Measurements from ENCODE around the gene FSHR. TPM values are rescaled to one million over a fixed set of nuclear protein-coding genes. Genes with fewer than 3 reads are reported as not detected.

FSHR gene
- total RNA-seq, 1 donor: under 0.01 TPM

DNA sequence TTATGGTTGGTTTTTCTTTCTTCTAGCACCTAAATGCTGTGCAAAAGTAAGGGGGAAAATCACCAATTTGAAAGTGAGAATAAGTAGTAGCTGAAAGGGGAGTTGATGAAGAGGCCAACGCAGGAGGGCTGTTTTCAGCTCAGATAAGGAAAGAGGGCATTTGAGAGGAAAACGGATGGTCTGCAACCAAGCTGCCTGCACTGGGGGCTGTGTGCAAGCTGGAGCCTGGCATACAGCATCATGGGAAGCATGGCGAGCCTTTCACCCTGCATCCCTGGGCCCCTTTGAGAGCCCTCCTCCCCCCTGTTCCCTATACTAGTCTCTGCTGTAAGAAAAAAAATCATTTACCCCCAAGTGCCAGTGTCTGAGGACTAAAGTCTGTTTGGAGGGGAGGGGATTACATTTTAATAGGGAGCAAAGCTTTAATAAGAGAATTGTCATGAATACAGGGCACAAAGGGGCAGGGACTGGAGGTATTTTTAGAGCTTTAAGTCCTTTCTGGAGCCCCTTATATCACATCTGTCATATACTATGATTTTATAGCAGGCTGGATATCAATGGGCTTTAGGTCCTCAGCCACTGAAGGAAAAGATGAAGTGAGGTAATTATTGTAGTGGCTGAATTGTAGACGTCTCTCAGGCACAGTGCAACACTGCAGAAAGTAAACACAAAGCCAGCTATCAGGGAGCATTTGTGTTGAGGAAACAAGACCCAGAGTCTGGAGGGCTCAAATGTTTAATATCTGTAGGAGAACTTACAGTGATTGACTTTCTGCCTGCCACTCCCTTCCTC is 120.7 kb downstream of the FSHR start:
- no peak for DNase-seq (ENCODE audit: low read depth in 2 of 3, low spot score in 2 of 3)

DNA sequence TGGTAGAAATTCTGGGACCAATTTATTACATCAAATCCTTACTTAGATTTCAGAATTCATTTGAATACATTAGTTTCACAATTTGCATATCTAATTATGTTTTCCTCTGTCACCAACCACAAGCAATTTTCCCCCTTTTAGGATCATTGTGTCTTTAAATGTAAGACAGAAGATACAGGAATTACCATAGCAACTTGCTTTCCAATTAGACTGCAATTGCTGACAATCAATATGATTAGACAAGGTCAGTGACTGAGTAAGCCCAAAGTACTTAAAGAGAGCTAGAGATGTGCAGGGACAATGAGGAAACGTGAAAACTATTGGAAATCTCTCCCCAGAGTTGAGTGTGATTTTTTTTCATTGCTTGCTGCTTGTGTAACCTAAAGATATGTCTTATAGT is 121.4 kb downstream of the FSHR start:
- DNase-seq (ENCODE audit: low read depth in 2 of 3, low spot score in 2 of 3): no peak

DNA sequence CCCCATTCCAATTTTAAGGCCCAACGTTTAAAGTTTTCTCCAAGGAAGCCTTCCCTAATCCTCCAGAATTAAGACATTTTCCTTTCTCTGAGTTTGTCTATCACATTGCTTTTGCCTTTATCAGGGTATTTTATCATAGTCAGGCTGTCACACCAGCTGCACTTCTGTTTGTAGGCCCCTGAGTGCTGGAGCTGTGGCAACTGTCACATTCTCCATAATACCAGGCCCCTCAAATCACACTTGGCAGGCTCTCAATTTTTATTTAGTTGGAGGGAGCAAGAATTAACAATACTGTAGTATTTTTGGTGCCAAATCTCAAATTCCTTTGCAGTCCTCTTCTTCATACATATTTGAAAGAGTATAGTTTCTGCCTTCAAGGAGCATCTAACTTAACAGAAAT is 122.2 kb downstream of the FSHR start:
- DNase-seq (ENCODE audit: low read depth in 2 of 3, low spot score in 2 of 3): no peak

DNA sequence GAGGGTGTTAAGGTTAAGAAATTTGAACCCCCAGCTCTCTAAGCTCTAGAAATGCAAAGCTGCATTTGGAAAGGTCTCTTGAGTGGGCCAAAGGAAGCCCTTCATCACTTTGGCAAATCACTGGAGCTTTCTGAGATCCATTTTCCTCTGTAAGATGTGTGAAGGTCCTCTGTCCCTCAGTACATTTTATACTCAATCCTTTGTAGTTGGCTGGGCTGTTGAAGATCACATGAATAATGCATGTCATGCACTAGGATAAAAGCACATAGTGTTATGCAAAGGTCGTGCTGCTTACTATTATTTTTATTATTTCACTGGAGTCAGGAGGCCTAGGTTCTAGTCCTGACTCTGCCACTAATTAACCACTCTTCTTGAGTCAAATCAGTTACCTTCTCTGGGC is 124.9 kb downstream of the FSHR start:
- DNase-seq (ENCODE audit: low read depth in 2 of 3, low spot score in 2 of 3): no peak

DNA sequence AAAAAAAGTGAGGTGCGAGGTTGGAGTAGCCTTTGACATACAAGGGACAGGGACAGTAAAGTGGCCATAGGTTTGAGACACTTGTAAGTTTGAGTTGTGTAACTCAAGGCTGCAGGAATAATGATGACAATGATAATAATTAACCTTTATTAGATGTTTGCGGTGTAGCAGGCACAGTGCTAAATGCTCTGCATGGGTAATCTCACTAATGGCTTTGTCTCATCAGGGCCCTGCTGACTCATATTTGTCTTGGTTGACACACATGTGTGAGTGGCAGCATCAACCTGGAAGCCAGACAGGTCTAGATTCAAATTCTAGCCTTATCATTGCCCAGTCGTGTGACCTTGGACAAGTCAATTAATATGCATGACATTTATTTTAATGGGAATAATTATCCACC is 126.2 kb downstream of the FSHR start:
- DNase-seq (ENCODE audit: low read depth in 2 of 3, low spot score in 2 of 3): no peak

DNA sequence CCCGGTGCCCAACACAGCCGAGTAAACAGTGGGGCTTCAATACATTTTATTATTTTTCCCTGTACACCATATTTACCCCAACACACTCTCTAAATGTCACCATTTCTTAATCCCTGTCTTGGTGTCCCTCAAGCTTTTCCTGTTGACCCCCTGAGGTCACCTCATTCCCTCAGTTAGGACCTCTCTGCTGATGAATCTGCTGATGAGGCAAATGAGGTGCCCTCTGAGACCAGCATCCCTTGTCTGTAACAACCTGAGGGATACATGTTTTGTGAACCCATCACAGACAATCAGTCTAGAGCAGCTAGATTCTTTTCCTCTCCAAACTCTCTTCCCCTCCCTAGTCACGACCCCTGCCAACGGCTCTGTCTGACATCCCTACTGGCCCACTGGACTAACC is 127.6 kb downstream of the FSHR start:
- no peak for DNase-seq (ENCODE audit: low read depth in 2 of 3, low spot score in 2 of 3)

DNA sequence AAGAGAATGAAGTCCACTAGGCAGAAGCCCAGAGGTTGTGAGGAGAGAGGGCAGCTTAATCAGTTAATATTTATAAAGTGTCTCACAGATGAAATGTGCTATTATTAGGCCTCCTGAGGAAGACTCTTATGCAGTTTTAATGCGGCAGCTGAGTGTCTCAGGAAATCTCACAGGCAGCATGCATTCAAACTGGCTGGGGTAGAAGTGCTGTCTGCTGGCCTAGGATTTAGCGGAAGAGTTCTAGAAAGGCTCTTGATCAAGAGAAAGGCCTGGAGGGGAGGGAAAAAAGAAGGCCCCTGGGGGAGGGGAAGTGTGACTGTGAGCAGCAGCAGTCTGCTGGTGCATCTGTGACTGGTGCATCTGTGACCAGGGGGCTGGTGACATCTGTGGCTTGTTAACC is 133.0 kb downstream of the FSHR start:
- DNase-seq (ENCODE audit: low read depth in 2 of 3, low spot score in 2 of 3): no peak

DNA sequence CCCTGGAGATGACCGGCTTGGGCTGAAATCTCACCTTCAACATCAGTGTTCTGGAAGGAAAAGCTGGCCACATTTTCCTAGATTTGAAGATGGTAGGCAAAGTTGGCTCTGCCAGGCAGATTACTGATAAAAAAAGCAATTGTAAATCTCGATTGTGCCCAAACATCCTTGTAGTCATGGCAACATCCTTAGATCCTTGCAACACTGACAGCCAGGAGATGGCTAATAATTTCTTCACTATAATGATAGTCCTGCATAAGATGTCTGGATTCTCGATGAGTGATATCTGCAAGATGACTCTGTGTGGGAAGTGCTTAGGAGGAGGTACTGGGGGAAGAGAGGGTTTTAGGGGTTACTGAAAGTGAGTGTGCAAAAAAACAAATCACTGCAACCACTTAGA is 149.1 kb downstream of the FSHR start:
- DNase-seq (ENCODE audit: low read depth in 2 of 3, low spot score in 2 of 3): no peak

DNA sequence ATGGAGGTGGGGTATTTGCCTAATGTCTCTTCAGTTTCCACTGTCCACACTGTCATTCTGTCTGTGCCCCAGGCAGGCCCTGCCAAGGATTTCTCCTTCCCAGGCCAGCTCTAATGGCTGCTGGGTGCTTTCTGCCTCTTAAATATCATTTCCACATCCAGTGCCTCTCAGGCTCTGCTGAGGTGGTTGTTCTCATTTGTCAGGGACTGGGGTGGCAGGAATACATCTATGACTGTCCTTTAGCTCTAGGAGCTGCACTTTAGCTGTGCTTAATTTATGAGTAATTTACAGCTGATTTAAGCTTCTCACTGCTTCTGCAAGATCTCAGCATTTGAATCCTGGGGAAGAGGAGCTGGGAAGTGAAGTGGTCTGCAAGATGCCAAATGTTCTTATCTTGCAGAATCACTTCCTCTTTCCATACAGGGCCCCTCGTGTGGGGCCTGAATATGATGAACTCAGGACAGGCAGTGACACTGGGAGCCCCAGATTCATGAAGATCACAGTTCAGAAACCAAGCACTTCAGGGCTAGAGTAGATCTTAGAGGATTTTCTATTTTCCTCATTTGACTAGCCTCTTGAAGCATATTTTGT is 150.2 kb downstream of the FSHR start:
- DNase-seq (ENCODE audit: low read depth in 2 of 3, low spot score in 2 of 3): no peak

DNA sequence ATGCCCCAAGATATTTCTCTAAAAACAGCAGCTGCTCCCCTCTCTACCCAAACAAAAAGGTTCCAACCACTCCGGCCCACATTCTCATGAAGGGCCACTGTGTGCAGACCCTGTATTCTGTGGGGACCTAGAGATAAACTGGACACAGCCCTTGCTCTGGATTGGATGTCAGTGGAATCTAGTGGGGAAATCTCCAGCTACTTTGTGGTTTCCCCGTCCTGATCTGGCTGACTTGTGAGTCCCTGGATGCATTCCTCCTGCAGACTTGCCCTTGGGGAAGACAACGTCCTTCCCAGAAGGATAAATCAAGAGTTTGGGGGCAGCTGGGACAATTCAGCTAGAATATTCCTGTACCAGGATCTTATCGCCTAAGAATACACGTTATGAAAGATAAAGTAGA is 151.1 kb downstream of the FSHR start:
- DNase-seq (ENCODE audit: low read depth in 2 of 3, low spot score in 2 of 3): no peak

DNA sequence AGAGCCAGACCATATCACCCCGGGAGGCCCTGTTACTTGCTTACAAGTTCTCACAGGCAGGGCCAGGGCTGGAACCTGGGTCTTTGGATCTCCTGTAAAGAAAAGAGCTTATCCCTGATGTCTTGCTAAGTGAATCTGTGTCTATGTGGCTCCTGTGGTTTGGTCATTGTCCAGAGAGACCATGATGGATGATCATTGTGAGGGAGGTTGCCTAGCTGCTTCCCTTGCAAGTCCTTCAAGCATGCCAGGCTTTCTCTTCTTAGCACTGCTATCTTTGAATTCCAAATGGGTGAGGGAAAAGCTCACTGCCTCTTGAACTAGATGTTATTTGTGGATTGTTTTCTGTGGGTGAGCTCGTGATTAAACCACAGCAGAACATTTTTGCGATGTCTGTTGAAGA is 151.6 kb downstream of the FSHR start:
- no peak for DNase-seq (ENCODE audit: low read depth in 2 of 3, low spot score in 2 of 3)

DNA sequence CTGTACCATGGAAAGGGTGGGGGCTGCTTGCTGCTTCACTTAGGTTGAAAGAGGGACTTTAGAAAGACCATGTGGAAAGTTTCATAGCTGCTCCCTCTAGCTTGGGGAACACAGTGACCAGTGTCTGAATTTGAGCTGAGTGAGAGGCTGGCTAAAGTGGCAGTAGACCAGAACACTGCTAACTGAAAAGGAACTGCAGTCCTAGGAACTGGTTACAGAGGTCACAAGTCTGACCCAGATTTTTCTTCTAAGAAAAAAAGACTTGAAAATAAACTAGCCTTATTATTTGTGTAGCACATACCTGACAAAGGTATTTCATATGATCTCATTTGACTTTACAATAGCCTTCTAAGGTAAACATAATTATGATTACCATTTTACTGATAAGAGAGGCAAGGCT is 153.6 kb downstream of the FSHR start:
- no peak for DNase-seq (ENCODE audit: low read depth in 2 of 3, low spot score in 2 of 3)

DNA sequence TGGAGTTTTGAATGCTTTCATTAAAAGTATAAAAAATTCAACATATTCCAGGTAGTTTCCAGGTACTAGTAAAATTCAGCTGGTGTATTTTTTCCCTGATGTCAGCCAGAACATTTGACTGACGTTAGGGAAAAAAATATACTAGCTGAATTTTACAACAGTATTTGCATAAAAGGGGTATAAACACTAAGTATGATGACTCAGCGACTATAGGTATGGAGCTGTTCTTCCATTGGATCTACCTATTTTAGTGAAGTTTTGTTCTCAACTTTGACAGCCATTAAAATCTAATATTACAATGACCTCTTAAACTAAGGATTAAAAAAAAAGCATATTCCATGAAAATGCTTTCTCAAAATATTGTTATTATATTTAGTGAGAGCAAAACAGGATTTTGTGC is 155.9 kb downstream of the FSHR start:
- no peak for DNase-seq (ENCODE audit: low read depth in 2 of 3, low spot score in 2 of 3)

DNA sequence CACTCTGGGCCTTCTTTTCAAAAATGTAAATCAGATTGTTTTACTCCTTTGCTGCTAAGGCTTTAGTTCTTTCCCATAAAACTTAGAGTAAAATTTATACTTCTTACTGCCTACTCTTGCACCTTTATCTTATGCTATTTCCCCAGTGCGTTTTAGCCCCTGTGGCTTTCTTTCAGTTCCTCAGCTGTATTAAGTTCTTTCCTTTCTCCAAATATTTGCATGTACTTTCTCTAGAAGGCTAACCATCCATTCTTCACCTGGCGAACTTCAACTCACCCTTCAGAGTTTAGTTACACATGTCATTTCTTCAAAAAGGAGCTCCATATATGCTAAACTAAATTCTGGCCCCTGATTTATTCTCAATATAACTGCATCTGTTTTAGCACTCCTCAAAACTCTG is 160.7 kb downstream of the FSHR start:
- DNase-seq (ENCODE audit: low read depth in 2 of 3, low spot score in 2 of 3): no peak

DNA sequence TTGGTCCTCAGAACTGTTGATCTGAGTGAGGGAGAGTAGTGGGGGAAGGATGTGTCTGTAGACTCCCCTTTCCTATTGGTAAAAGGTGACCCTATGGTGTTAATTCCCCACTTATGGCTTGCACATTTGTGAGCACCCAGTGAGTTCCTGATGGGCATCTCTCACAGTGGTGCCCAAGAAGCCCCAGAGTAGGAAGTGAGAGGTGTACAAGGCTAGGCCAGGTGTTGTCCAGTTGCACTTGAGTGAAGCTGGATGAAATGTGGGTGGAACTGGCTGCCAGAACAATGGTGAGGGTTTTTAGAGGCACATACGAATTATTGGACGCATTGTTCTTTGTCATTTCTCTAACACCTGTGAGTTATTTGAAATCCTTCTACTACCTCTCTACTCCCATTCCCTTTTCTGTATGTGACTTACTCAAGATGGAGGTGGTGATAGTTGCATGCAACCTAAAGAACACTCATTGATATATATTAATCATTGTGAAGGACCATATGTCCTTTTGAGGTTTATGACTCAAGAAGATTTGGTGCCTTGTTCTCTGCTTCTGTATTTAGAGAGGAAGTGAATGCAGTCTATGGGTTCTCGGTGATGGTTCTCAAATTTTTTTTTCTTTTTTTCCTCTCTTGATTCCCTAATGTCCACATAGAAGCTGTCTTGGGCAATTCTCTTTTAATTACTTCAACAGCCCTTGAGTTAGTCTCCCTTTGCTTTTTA is 162.7 kb downstream of the FSHR start:
- no peak for DNase-seq (ENCODE audit: low read depth in 2 of 3, low spot score in 2 of 3)

DNA sequence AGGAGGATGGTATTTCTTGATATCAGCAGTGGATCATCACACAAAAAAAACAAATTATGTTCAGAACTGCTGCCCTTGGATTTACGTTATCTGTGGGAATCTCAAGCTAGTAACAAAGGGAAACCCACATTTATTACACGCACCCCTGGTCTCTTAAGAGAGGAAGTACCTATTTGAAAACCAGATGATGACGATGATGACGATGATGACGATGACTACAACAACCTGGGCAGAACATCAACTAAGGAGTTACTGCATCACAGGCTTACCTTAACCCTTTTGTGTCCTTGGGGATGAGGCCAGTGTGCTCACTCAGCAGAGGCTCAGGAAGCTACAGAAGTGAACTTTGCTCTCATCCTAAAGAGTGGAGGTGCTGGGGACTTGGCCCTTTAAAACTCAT is 169.4 kb downstream of the FSHR start:
- no peak for DNase-seq (ENCODE audit: low read depth in 2 of 3, low spot score in 2 of 3)

DNA sequence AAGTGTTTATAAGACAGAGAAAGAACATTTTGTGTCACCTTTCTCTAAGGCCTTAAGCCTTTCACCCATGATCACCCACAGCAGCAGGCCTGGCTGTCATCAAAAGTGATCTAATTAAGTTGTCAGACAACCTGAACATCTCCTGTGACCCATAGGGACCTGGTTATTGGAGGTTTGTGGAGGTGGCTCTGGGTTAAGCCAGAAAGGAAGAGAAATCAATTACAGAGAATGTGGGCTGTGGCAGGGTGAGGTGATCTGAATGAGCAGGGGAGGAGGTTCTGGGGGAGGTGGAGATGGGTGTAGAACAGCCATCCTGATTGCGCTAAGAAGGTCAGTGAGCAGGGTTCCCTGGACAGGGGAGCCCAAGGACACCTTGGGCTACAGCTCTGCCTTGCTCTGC is 170.8 kb downstream of the FSHR start:
- no peak for DNase-seq (ENCODE audit: low read depth in 2 of 3, low spot score in 2 of 3)

DNA sequence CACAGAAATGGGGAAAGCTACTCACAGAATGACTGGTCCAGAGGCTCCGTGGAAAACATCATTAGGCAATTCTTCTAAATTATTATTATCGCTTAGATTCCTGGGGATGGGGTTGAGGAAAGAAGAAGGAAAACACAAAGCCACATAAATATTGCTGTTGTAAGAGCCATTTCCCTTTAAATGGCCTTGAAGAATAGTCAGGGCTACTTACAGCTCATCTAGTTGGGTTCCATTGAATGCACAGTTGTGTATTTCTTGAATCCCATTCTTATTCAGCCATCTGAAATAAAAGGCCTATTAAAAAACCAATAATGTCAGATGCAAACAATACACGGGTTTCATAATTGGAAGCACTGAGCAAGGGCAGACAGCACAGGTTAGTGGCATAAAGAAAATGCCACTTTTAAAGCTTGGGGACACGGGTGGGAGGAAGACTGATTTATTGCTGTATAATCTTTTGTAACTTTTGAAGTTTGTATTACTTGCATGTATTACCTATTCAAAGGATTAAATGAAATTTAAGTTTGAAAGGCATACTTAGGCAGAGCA is 171.4 kb downstream of the FSHR start:
- DNase-seq (ENCODE audit: low read depth in 2 of 3, low spot score in 2 of 3): no peak

DNA sequence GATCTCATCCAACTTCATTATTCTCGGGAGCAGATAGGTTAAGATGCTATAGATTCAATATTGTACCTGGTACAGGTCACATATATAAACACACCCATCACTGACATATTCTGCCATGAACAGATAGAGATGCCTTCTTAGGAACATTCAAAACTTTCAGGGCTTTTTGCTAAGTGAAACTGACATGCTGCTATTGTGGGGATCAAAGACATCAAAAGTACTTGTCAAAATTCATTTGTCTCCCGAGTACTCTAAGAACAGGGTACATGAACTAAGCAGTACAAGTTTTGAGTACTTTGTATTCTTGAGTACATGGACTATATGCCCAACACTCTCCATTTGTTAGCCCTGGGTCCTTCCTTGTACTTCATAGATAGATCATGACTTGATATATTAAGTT is 173.5 kb downstream of the FSHR start:
- DNase-seq (ENCODE audit: low read depth in 2 of 3, low spot score in 2 of 3): no peak

DNA sequence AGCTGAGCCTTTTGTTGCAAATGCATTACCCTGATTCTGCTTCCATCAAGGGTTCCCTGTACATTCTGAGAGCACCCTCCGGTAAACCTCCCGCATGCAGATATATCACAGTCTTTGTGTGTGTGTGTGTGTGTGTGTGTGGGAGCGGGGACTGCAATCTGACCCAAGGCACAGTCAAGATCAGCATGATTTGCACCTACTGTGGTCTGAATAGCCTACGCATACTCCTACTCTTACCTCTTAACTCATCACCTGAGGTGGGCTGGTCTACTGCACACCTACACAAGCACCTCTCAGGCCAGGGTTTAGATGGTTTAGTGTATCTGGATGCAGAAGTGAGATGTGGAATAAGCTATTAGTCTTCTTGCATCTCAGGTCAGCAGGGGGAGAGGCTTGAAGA is 174.6 kb downstream of the FSHR start:
- DNase-seq (ENCODE audit: low read depth in 2 of 3, low spot score in 2 of 3): no peak

DNA sequence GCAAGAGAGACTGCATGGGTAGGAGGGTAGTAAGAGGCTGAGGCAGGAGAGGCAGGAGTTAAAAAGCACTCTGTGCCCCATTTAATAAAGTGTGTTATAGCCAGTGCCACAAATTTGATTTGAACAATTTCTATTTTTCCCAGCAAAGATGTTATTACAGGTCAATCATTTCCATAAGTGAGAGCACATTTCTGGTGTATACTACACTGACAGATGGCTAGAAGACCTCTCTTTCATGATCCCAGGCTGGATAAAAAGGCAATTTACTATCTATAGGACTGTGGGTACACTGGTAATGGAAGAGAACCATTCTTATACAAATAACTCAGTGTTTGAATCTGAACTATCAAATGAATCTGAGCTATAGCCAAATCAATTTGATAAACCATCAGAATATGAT is 176.2 kb downstream of the FSHR start:
- no peak for DNase-seq (ENCODE audit: low read depth in 2 of 3, low spot score in 2 of 3)

DNA sequence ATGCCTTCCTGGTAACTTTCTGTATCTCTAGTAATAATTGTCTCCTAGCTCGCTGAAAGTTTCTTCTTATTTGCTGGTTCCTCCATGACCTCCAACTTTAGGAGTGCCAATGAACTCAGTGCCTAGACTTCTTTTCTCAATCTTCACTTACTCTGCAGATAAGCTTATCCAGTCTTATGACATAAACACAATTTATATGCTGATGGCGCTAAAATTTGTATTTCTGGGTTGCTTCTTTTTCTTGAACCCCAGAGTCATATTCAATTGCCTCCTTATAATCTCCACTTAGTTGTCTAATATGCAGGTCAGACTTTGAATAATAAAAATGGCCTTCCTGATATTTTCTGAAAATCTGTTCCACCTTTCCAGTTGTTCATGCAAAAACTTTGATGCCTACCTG is 182.5 kb downstream of the FSHR start:
- no peak for DNase-seq (ENCODE audit: low read depth in 2 of 3, low spot score in 2 of 3)
